ENCODE data around the gene GNPAT. TPM values are rescaled to one million over a fixed set of nuclear protein-coding genes. Genes with fewer than 3 reads are reported as not detected.

The GNPAT gene
- total RNA-seq, 1 donor from 2014 or later, result 32.5 TPM

- Histone ChIP-seq H4K20me1 (ENCODE audit: insufficient read depth, low read length) (no peaks in the 10 kb centered on the region), H2AFZ (ENCODE audit: low read depth, low read length) (no peak overlapping the region), H3K9ac (ENCODE audit: low read length) (no peak overlapping the region), H3K4me1 (ENCODE audit: insufficient read depth, low read length) (no peaks in the 10 kb centered on the region), H3K79me2 (ENCODE audit: insufficient read depth, low read length) (no peaks in the 10 kb centered on the region), H3K27me3 (ENCODE audit: insufficient read depth, low read length) (peaks cover 2% of the 10 kb centered on the region), H3K36me3 (ENCODE audit: insufficient read depth, low read length) (no peaks in the 10 kb centered on the region), H3K4me2 (ENCODE audit: low read length) (no peak overlapping the region), H3K27ac (ENCODE audit: low read depth, low read length) (no peak overlapping the region), H3K9me3 (ENCODE audit: insufficient read depth, low read depth, low read length) (no peaks in the 10 kb centered on the region), H3K4me3 (ENCODE audit: insufficient read depth, low read depth, low read length) (no peak overlapping the region)
- peaks cover 6% of the 10 kb centered on the region for H3K36me3 Mint-ChIP-seq (ENCODE audit: low read depth, unreplicated experiment)
- TF ChIP-seq EZH2 (IDR thresholded peaks at IDR 0.05; ENCODE audit: insufficient read depth, low read length), result no peak
- TF ChIP-seq CTCF (IDR thresholded peaks at IDR 0.05; ENCODE audit: insufficient read depth, low read depth, low read length), result no peak
- DNase-seq (ENCODE audit: low read depth), result no peak
- no peaks in the 10 kb centered on the region for H3K4me1 Mint-ChIP-seq (ENCODE audit: low read depth, unreplicated experiment)
- peaks cover 50% of the 10 kb centered on the region for H3K27me3 Mint-ChIP-seq (ENCODE audit: low read depth, unreplicated experiment)
- H3K4me3 Mint-ChIP-seq (ENCODE audit: unreplicated experiment), result no peak overlapping the region
- peaks cover 7% of the 10 kb centered on the region for H3K9me3 Mint-ChIP-seq (ENCODE audit: unreplicated experiment)
- no peak for FAIRE-seq
- no peak overlapping the region for H3K27ac Mint-ChIP-seq (ENCODE audit: unreplicated experiment)
Measured at GRCh38 chr1:231207437-231207836, 33.6 kb upstream of the GNPAT start.

GRCh38 chr1:231208980-231209379 lies 32.0 kb upstream of the GNPAT start:
- DNase-seq (ENCODE audit: low read depth), result no peak
- Mint-ChIP-seq H3K4me3 (ENCODE audit: unreplicated experiment) (no peak overlapping the region), H3K27ac (ENCODE audit: unreplicated experiment) (no peak overlapping the region), H3K9me3 (ENCODE audit: unreplicated experiment) (peaks cover 7% of the 10 kb centered on the region), H3K36me3 (ENCODE audit: low read depth, unreplicated experiment) (peaks cover 6% of the 10 kb centered on the region), H3K27me3 (ENCODE audit: low read depth, unreplicated experiment) (peaks cover 53% of the 10 kb centered on the region), H3K4me1 (ENCODE audit: low read depth, unreplicated experiment) (no peaks in the 10 kb centered on the region)
- H3K27ac ChIP-seq (ENCODE audit: low read depth, low read length), result no peak overlapping the region
- H4K20me1 ChIP-seq (ENCODE audit: insufficient read depth, low read length), result no peaks in the 10 kb centered on the region
- no peak overlapping the region for H3K9ac ChIP-seq (ENCODE audit: low read length)
- peaks cover 5% of the 10 kb centered on the region for H3K27me3 ChIP-seq (ENCODE audit: insufficient read depth, low read length)
- FAIRE-seq, result no peak
- no peaks in the 10 kb centered on the region for H3K36me3 ChIP-seq (ENCODE audit: insufficient read depth, low read length)
- no peak overlapping the region for H2AFZ ChIP-seq (ENCODE audit: low read depth, low read length)
- no peaks in the 10 kb centered on the region for H3K4me1 ChIP-seq (ENCODE audit: insufficient read depth, low read length)
- H3K9me3 ChIP-seq (ENCODE audit: insufficient read depth, low read depth, low read length), result no peaks in the 10 kb centered on the region
- H3K4me2 ChIP-seq (ENCODE audit: low read length), result no peak overlapping the region
- no peaks in the 10 kb centered on the region for H3K79me2 ChIP-seq (ENCODE audit: insufficient read depth, low read length)
- no peak overlapping the region for H3K4me3 ChIP-seq (ENCODE audit: insufficient read depth, low read depth, low read length)
- TF ChIP-seq EZH2 (IDR thresholded peaks at IDR 0.05; ENCODE audit: insufficient read depth, low read length) (no peak), CTCF (IDR thresholded peaks at IDR 0.05; ENCODE audit: insufficient read depth, low read depth, low read length) (no peak)

- no peak for TF ChIP-seq CTCF (IDR thresholded peaks at IDR 0.05; ENCODE audit: insufficient read depth, low read depth, low read length)
- TF ChIP-seq EZH2 (IDR thresholded peaks at IDR 0.05; ENCODE audit: insufficient read depth, low read length), result no peak
- Mint-ChIP-seq H3K4me1 (ENCODE audit: low read depth, unreplicated experiment) (no peaks in the 10 kb centered on the region), H3K27me3 (ENCODE audit: low read depth, unreplicated experiment) (peaks cover 50% of the 10 kb centered on the region), H3K27ac (ENCODE audit: unreplicated experiment) (no peak overlapping the region), H3K4me3 (ENCODE audit: unreplicated experiment) (no peak overlapping the region), H3K36me3 (ENCODE audit: low read depth, unreplicated experiment) (peaks cover 3% of the 10 kb centered on the region), H3K9me3 (ENCODE audit: unreplicated experiment) (peaks cover 3% of the 10 kb centered on the region)
- Histone ChIP-seq H4K20me1 (ENCODE audit: insufficient read depth, low read length) (no peaks in the 10 kb centered on the region), H3K27ac (ENCODE audit: low read depth, low read length) (no peak overlapping the region), H3K27me3 (ENCODE audit: insufficient read depth, low read length) (peaks cover 5% of the 10 kb centered on the region), H3K4me3 (ENCODE audit: insufficient read depth, low read depth, low read length) (no peak overlapping the region), H3K4me2 (ENCODE audit: low read length) (no peak overlapping the region), H3K79me2 (ENCODE audit: insufficient read depth, low read length) (no peaks in the 10 kb centered on the region), H2AFZ (ENCODE audit: low read depth, low read length) (no peak overlapping the region), H3K9ac (ENCODE audit: low read length) (no peak overlapping the region), H3K36me3 (ENCODE audit: insufficient read depth, low read length) (no peaks in the 10 kb centered on the region), H3K9me3 (ENCODE audit: insufficient read depth, low read depth, low read length) (no peaks in the 10 kb centered on the region), H3K4me1 (ENCODE audit: insufficient read depth, low read length) (no peaks in the 10 kb centered on the region)
- no peak for DNase-seq (ENCODE audit: low read depth)
- no peak for FAIRE-seq
Measured at GRCh38 chr1:231209531-231209930, 31.5 kb upstream of the GNPAT start.
